Medulla oblongata (tissue), 1 donor: ENCODE data around the gene PARD3B.
"Not testable (repeated sequence)": the region's sequence is repeated elsewhere in the genome, so short reads cannot be mapped to it uniquely, and the experiment has no call there.

Experiments used
- DNase-seq: peaks from one replicate; pipeline ENCODE4 v3.0.0-alpha.2; 2015; ENCODE audit errors: extremely low spot score

The PARD3B gene

GRCh38 chr2:205461678-205462665 is 916.7 kb downstream of the PARD3B start:
- DNase-seq: no peak

- DNase-seq: no peak
Measured at GRCh38 chr2:205462681-205463345, 917.5 kb downstream of the PARD3B start.

GRCh38 chr2:205463466-205464025 is 918.3 kb downstream of the PARD3B start:
- no peak for DNase-seq

- DNase-seq: no peak
Measured at GRCh38 chr2:205464681-205465080, 919.4 kb downstream of the PARD3B start.

GRCh38 chr2:205465791-205466190 is 920.5 kb downstream of the PARD3B start:
- no peak for DNase-seq

- no peak for DNase-seq
Measured at GRCh38 chr2:205471776-205472175, 926.5 kb downstream of the PARD3B start.

- DNase-seq: no peak
Measured at GRCh38 chr2:205473791-205474190, 928.5 kb downstream of the PARD3B start.

- no peak for DNase-seq
Measured at GRCh38 chr2:205474741-205475415, 929.6 kb downstream of the PARD3B start.

- no peak for DNase-seq
Measured at GRCh38 chr2:205475416-205475768, 930.1 kb downstream of the PARD3B start.

DNA sequence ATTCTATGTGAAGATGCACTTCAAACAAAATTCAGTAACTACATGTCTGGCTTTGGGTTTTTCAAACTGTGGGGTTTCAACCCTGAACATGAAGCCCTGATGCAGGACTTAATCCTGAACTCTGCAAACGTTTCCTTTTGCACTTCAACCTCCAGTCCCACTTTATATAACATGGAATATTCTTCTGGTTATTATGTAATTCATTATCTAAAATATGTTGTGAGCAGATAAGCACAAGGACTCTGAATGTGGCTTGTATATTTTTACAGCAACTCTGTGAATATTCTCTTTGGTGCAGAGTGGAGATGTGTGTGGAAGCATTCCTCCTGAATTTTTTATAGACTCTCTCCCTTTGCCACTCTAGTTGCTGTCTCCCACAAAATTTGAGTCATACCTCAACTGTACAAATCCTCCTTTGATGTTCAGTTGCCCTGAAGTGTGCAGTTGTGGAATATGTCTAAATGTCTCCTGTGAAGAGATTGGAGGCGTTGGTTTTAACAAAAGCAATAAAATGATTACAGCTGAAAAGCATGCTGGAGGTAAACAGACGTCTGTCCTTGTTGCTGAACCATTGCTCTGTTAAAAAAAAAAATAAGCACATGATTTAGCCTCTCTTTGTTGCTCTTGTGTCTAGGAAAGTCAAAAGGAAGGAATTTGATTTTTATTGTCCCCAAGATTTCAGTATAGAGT is 931.9 kb downstream of the PARD3B start:
- no peak for DNase-seq

- no peak for DNase-seq
Measured at GRCh38 chr2:205481861-205482260, 936.6 kb downstream of the PARD3B start.

GRCh38 chr2:205482399-205483081 is 937.3 kb downstream of the PARD3B start:
- no peak for DNase-seq

GRCh38 chr2:205483095-205483494 is 937.8 kb downstream of the PARD3B start:
- no peak for DNase-seq

DNA sequence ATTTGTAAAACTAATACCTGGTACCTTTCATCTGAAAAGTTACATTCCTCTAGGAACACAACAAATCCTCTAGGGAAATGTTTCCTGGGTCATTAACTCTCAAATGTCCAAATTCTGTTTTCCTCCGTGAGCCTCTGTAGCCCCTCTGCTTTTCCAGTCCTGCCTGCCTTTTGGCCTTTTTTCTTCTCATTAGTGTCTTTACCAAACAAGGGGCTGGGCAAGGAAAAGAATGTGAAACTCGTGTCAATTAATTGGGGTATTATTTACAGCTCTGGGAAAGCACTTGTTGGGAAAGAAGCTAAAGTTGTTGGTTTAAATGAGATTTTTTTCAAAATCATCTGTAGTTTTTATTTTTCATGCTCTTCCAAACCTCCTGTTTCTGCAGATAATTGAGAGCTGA is 938.9 kb downstream of the PARD3B start:
- DNase-seq: no peak

- no peak for DNase-seq
Measured at GRCh38 chr2:205484764-205485163, 939.5 kb downstream of the PARD3B start.

DNA sequence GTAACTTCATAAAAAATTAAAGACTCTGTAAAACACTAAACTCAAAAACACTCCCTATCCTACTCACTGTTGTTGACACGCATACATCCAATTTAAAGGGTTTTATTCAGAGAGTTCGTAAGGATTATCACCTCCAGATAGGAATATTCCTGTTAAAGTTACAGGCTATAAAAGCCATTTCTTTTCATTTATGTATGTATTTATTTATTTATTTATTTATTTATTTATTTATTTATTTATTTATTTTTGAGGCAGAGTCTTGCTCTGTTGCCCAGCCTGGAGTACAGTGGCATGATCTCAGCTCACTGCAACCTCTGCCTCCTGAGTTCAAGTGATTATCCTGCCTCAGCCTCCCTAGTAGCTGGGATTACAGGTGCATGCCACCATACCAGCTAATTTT is 948.3 kb downstream of the PARD3B start:
- DNase-seq: not testable (repeated sequence)

DNA sequence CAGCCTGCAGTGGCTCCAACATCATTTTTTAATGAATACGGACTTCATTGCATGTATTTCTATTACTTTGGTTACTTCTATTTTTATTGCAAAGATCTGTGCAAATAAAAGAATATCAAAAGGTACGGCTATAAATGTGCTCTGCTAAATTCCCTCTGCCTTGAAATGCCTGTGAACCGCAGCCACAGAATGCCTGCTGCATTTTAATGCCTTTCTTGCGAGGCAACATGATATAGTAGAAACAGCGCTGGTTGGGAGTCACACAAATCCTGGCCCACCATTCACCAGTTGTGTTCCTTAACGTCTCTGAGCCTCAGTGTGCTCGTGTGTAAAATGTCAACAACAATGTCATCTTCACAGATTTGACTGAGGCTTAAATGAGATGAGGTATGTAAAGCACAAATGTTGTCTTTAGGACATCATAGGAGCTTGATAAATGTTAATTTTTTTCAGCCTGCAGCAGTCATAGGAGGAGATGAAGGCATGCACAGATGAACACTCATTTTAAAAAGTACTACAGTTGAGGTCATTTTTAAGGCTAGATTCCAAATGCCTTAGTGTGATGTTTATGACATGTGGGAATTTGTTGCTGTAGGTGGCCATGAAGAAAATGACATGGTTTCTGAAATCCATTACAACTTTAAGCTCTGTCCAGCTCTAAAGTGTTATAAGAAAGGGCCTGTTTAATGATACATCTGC is 949.4 kb downstream of the PARD3B start:
- no peak for DNase-seq

DNA sequence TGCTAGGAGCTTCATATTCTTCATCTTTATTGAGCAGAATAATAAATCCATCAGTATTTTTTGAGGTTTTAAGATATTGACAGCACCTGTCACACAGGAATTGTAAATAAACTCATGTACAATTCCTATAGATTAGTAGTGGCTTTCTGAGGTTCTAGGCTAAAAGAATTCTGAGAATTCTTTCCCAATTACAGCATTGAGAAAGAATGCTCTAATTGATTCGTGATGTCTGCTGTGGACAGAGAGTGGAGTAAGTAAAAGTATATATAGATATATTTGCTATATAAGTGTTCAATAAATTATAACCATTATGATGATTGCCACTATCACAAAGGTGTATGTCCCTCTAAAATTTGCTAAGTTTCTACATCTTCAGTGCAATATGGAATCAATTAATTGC is 950.5 kb downstream of the PARD3B start:
- DNase-seq: no peak

- no peak for DNase-seq
Measured at GRCh38 chr2:205496370-205496769, 951.1 kb downstream of the PARD3B start.

DNA sequence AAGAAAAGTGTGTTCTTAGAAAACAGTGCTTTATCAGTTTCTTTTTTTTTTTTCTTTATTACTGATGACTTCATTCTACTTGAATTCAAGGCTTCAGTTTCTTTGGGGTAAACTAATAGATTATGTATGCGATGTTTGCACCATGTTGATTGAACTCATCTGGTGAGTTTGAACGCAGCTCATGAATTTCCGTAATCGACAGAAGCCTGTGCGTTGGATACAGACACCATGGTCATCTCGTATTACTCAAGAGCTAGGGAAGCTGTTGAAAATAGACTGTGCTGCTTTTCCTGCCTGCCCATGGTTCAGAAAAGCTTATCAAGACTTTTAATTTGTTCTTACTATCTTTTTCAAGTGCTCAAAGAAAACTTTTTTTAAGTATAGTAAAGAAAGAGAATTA is 951.5 kb downstream of the PARD3B start:
- no peak for DNase-seq
